Liver (tissue), 9 donors: Measurements from ENCODE around the gene CCDC39. TPM values are rescaled to one million over a fixed set of nuclear protein-coding genes. Genes with fewer than 3 reads are reported as not detected.
A peak's percentile ranks its signal among the peaks of the same experiment; 100 is the strongest.
"Not testable (repeated sequence)": the region's sequence is repeated elsewhere in the genome, so short reads cannot be mapped to it uniquely, and the experiment has no call there.

ENCODE experiments used
- DNase-seq: peaks from one replicate; pipeline ENCODE4 v3.0.0-alpha.2; 2017; ENCODE audit warnings: low spot score
- H3K27ac ChIP-seq, 2 donors: one replicate each; pipeline ENCODE4 v1.7.0; 2013; ENCODE audit warnings: inconsistent platforms in 2 of 2, low read length in 2 of 2, control low read depth in 1 of 2, low read depth in 1 of 2, mild to moderate bottlenecking in 1 of 2
- H3K27me3 ChIP-seq, 4 donors: one replicate each; pipeline versions ENCODE4 v1.6.1 to v1.7.0; 2013; ENCODE audit warnings: low read length in 3 of 4, inconsistent platforms in 1 of 4, mild to moderate bottlenecking in 1 of 4, moderate library complexity in 1 of 4; ENCODE audit not compliant: control insufficient read depth in 4 of 4, insufficient read depth in 4 of 4
- H3K36me3 ChIP-seq, 4 donors: one replicate each; pipeline versions ENCODE4 v1.6.1 to v1.7.0; 2013; ENCODE audit warnings: low read length in 3 of 4, mild to moderate bottlenecking in 3 of 4, low read depth in 1 of 4, moderate library complexity in 1 of 4; ENCODE audit not compliant: control insufficient read depth in 4 of 4, insufficient read depth in 3 of 4
- H3K4me1 ChIP-seq, 4 donors: one replicate each; pipeline versions ENCODE4 v1.6.1 to v1.7.0; 2013; ENCODE audit warnings: low read length in 3 of 4, mild to moderate bottlenecking in 3 of 4, moderate library complexity in 1 of 4; ENCODE audit not compliant: control insufficient read depth in 4 of 4, insufficient read depth in 4 of 4
- H3K4me3 ChIP-seq, 3 donors: one replicate each; pipeline versions ENCODE4 v1.6.1 to v1.7.0; 2013; ENCODE audit warnings: low read length in 3 of 3, control low read depth in 1 of 3, low read depth in 1 of 3, mild to moderate bottlenecking in 1 of 3
- H3K9ac ChIP-seq, 2 donors: one replicate each; pipeline ENCODE4 v1.7.0; 2013; ENCODE audit warnings: low read length in 2 of 2, mild to moderate bottlenecking in 2 of 2, moderate library complexity in 2 of 2, control low read depth in 1 of 2, low read depth in 1 of 2
- H3K9me3 ChIP-seq, 4 donors: one replicate each; pipeline versions ENCODE4 v1.6.1 to v1.7.0; 2013; ENCODE audit warnings: low read length in 3 of 4; ENCODE audit not compliant: control insufficient read depth in 4 of 4
- ATF3 ChIP-seq: IDR thresholded peaks from 2 replicates; pipeline ENCODE4 v1.6.1; 2016; ENCODE audit warnings: antibody characterized with exemption
- CTCF ChIP-seq: fragments of 150-350 bp; IDR thresholded peaks from 2 replicates; pipeline ENCODE4 v1.5.1; 2017; ENCODE audit warnings: improper control_type of control experiment, low read depth, low read length; ENCODE audit not compliant: missing input control
- EGR1 ChIP-seq, 2 donors: IDR thresholded peaks; 2 replicates each; pipeline ENCODE4 v1.6.1; 2016 to 2018; ENCODE audit warnings: antibody characterized with exemption in 2 of 2, low read depth in 2 of 2
- FOXA1 ChIP-seq: IDR thresholded peaks from 2 replicates; pipeline ENCODE4 v1.6.1; 2016; ENCODE audit warnings: antibody characterized with exemption
- FOXA2 ChIP-seq: IDR thresholded peaks from 2 replicates; pipeline ENCODE4 v1.6.1; 2016; ENCODE audit warnings: antibody characterized with exemption
- HNF4A ChIP-seq, 2 donors: conservative IDR thresholded peaks; 2 replicates each; pipeline ENCODE4 v1.6.1; 2016; ENCODE audit warnings: antibody characterized with exemption in 2 of 2, mild to moderate bottlenecking in 2 of 2
- HNF4G ChIP-seq: IDR thresholded peaks from 2 replicates; pipeline ENCODE4 v1.6.1; 2016; ENCODE audit warnings: antibody characterized with exemption
- JUND ChIP-seq, 2 donors: IDR thresholded peaks; 2 replicates each; pipeline ENCODE4 v1.6.1; 2016; ENCODE audit warnings: antibody characterized with exemption in 2 of 2
- NR2F2 ChIP-seq: IDR thresholded peaks from 2 replicates; pipeline ENCODE4 v1.6.1; 2016; ENCODE audit warnings: antibody characterized with exemption
- RAD21 ChIP-seq, 2 donors: IDR thresholded peaks; 2 replicates each; pipeline ENCODE4 v1.6.1; 2016; ENCODE audit warnings: antibody characterized with exemption in 2 of 2, mild to moderate bottlenecking in 2 of 2
- REST ChIP-seq: IDR thresholded peaks from 2 replicates; pipeline ENCODE4 v1.6.1; 2016; ENCODE audit warnings: antibody characterized with exemption, mild to moderate bottlenecking
- WGBS: extraction: QIAGEN DNeasy Blood & Tissue Kit; methylation state at CpG from one replicate; pipeline ENCODE4 v1.1.7; 2013; 5-methylcytosine and 5-hydroxymethylcytosine counted together
- polyA plus RNA-seq, 2 donors: library from polyadenylated mRNA; stranded (reverse) in 1 of 2; unstranded in 1 of 2; fragments of 200-250 nt in 1 of 2; fragments of >200 nt in 1 of 2; fragmentation: Nextera tagmentation in 1 of 2; extraction: Ambion mirVana in 1 of 2; gene quantifications; one replicate each; pipeline versions ENCODE4 v1.2.1 to v1.2.3, GENCODE V29; 2013 to 2015
- total RNA-seq, 2 donors: library from RNA; depleted of rRNA; stranded (reverse); fragments of >200 nt; gene quantifications; one replicate each; pipeline ENCODE4 v1.2.3, GENCODE V29; 2014
- donor health status: healthy.
- donor health status: healthy.
- donor health status: healthy.
- donor health status: healthy.
- donor health status: healthy.

Gene CCDC39
- total and polyA plus RNA-seq, 4 donors = under 0.01 to 0.08 TPM; not detected in 2

- H3K4me1 ChIP-seq = no peaks in the 10 kb centered on the region
- no peak overlapping the region for H3K4me3 ChIP-seq
- H3K36me3 ChIP-seq = no peaks in the 10 kb centered on the region
- DNase-seq = no peak
- TF ChIP-seq CTCF (no peak), REST (no peak), JUND (IDR thresholded peaks at IDR 0.05) (no peak), HNF4G (no peak), NR2F2 (no peak), HNF4A (conservative IDR thresholded peaks at IDR 0.05) (no peak), EGR1 (IDR thresholded peaks at IDR 0.05; ENCODE audit: low read depth in 2 of 2) (no peak), ATF3 (no peak), FOXA1 (no peak)
- H3K9me3 ChIP-seq = peaks cover 0 to 4% (median 2%) of the 10 kb centered on the region in 4 donors
- WGBS = 48% methylated on average over 1 of the region's 1 CpG
- no peak overlapping the region for H3K27ac ChIP-seq
- no peak overlapping the region for H3K9ac ChIP-seq
- peaks cover 0 to 4% (median 1%) of the 10 kb centered on the region in 4 donors for H3K27me3 ChIP-seq
These were observed 83.7 kb downstream of the CCDC39 start for GRCh38 chr3:180595559-180595935.

- TF ChIP-seq RAD21 (IDR thresholded peaks at IDR 0.05) (peak; percentile 35 to 55), FOXA2 (no peak)
- H3K9me3 ChIP-seq = peaks cover 0 to 4% (median 2%) of the 10 kb centered on the region in 4 donors
- H3K27ac ChIP-seq = no peak overlapping the region
- no peak overlapping the region for H3K9ac ChIP-seq
- H3K36me3 ChIP-seq = no peaks in the 10 kb centered on the region
- no peak overlapping the region for H3K4me3 ChIP-seq
- peaks cover 0 to 4% (median 1%) of the 10 kb centered on the region in 4 donors for H3K27me3 ChIP-seq
- 79% methylated on average over 2 of the region's 2 CpGs for WGBS
- no peaks in the 10 kb centered on the region for H3K4me1 ChIP-seq
- no peak for DNase-seq
These were observed 84.4 kb downstream of the CCDC39 start for GRCh38 chr3:180594631-180595558.

- not testable (repeated sequence) for DNase-seq, H3K4me1 ChIP-seq, H3K9me3 ChIP-seq, H3K27me3 ChIP-seq, H3K9ac ChIP-seq, H3K4me3 ChIP-seq, H3K36me3 ChIP-seq, H3K27ac ChIP-seq
- 91% methylated on average over 7 of the region's 7 CpGs for WGBS
These were observed 85.7 kb downstream of the CCDC39 start for GRCh38 chr3:180593631-180594030.
